K562 (cell line): ENCODE data around the gene PTPN1. TPM values are rescaled to one million over a fixed set of nuclear protein-coding genes. Genes with fewer than 3 reads are reported as not detected.

Experiments
- CCAR2 ChIP-seq: fragments of 200-400 bp; formaldehyde crosslinking; IDR thresholded peaks from 2 replicates; pipeline ENCODE4 v1.6.1; 2017; ENCODE audit warnings: mild to moderate bottlenecking, low read depth, low read length
- EP400 ChIP-seq: fragments of 450-650 bp; IDR thresholded peaks from 2 replicates; pipeline ENCODE4 v1.6.1; 2017; ENCODE audit warnings: antibody characterized with exemption, mild to moderate bottlenecking, moderate library complexity
- EZH2 ChIP-seq: IDR thresholded peaks from 2 replicates; pipeline ENCODE4 v1.6.1; 2012; ENCODE audit warnings: low read depth, mild to moderate bottlenecking, inconsistent platforms, low read length, borderline replicate concordance
- FOXA3 ChIP-seq, 2 experiments: fragments of 450-650 bp in 1 of 2; sonication (generic) in 1 of 2; formaldehyde crosslinking; IDR thresholded peaks in 1 of 2; conservative IDR thresholded peaks in 1 of 2; 2 replicates each; pipeline versions ENCODE4 v1.4.0 to v1.8.0; 2020 to 2022; ENCODE audit warnings: mild to moderate bottlenecking in 2 of 2, missing genetic modification reagents in 1 of 2
- HNRNPUL1 ChIP-seq: fragments of 200-400 bp; formaldehyde crosslinking; IDR thresholded peaks from 2 replicates; pipeline ENCODE4 v1.6.1; 2017; ENCODE audit warnings: low read length
- NFIX ChIP-seq: fragments of 250-450 bp; sonication (Bioruptor Pico); IDR thresholded peaks from 2 replicates; pipeline ENCODE4 v1.4.0; 2020; ENCODE audit warnings: low read depth, mild to moderate bottlenecking, moderate library complexity
- SIX5 ChIP-seq, 2 experiments: IDR thresholded peaks; 2 replicates each; pipeline ENCODE4 v1.6.1; 2011; ENCODE audit warnings: low read length in 2 of 2, borderline replicate concordance in 1 of 2, low read depth in 1 of 2, mild to moderate bottlenecking in 1 of 2, moderate library complexity in 1 of 2; ENCODE audit not compliant: insufficient read depth in 1 of 2
- SMARCC2 ChIP-seq: fragments of 450-650 bp; IDR thresholded peaks from 2 replicates; pipeline ENCODE4 v1.6.1; 2017; ENCODE audit warnings: antibody characterized with exemption, moderate library complexity, mild to moderate bottlenecking, low read depth
- TAL1 ChIP-seq: fragments of 450-650 bp; IDR thresholded peaks from 2 replicates; pipeline ENCODE4 v1.6.1; 2016; ENCODE audit warnings: mild to moderate bottlenecking
- THRAP3 ChIP-seq: fragments of 450-650 bp; IDR thresholded peaks from 2 replicates; pipeline ENCODE4 v1.6.1; 2016; ENCODE audit warnings: mild to moderate bottlenecking, inconsistent platforms, borderline replicate concordance
- ZBED1 ChIP-seq: IDR thresholded peaks from 2 replicates; pipeline ENCODE4 v1.6.1; 2014
- ZKSCAN1 ChIP-seq: fragments of 150-350 bp; IDR thresholded peaks from 2 replicates; pipeline ENCODE4 v1.6.1; 2016; ENCODE audit warnings: low read depth, low read length
- ZNF165 ChIP-seq: fragments of 250-450 bp; sonication (Bioruptor Pico); IDR thresholded peaks from 2 replicates; pipeline ENCODE4 v1.4.0; 2020; ENCODE audit warnings: borderline replicate concordance
- ZNF507 ChIP-seq: conservative IDR thresholded peaks from 2 replicates; pipeline ENCODE4 v1.6.1; 2017; ENCODE audit warnings: missing genetic modification characterization, missing compliant biosample characterization
- ZNF76 ChIP-seq: fragments of 250-450 bp; sonication (Bioruptor Pico); IDR thresholded peaks from 2 replicates; pipeline ENCODE4 v1.4.0; 2020; ENCODE audit warnings: mild to moderate bottlenecking, moderate library complexity, borderline replicate concordance
- ZNF79 ChIP-seq: fragments of 250-450 bp; sonication (Bioruptor Pico); IDR thresholded peaks from 2 replicates; pipeline ENCODE4 v1.4.0; 2020; ENCODE audit warnings: low read depth, mild to moderate bottlenecking, moderate library complexity
- ZSCAN29 ChIP-seq: fragments of 450-650 bp; IDR thresholded peaks from 2 replicates; pipeline ENCODE4 v1.6.1; 2017
- polyA plus RNA-seq, 8 experiments: library from polyadenylated mRNA; depleted of rRNA in 4 of 8; stranded (reverse) in 5 of 8; unstranded in 3 of 8; fragments of >200 nt; fragmentation: Nextera tagmentation in 2 of 8; fragmentation: Illumina TruSeq in 1 of 8; extraction: Ambion mirVana in 2 of 8; extraction: Trizol in 1 of 8; gene quantifications; 2 replicates each; pipeline versions ENCODE4 v1.2.1 to v1.2.3, GENCODE V29; 2011 to 2014; ENCODE audit warnings: inconsistent platforms in 1 of 8, missing spikeins in 1 of 8
- total RNA-seq, 7 experiments: library from RNA; depleted of rRNA in 6 of 7; stranded (reverse); fragments of >200 nt in 6 of 7; fragmentation: Illumina TruSeq in 2 of 7; extraction: Trizol in 2 of 7; gene quantifications; 2 replicates each; pipeline versions ENCODE4 v1.2.1 to v1.2.3, GENCODE V29; 2011 to 2021; ENCODE audit warnings: low replicate concordance in 1 of 7
- TF ChIP-seq, protein P1 (sequence below), 2 experiments: IDR thresholded peaks; 2 replicates each; pipeline ENCODE4 v1.6.1; 2011; ENCODE audit warnings: borderline replicate concordance in 1 of 2, control low read depth in 1 of 2, low read depth in 1 of 2, low read length in 1 of 2, mild to moderate bottlenecking in 1 of 2, mixed read lengths in 1 of 2, moderate library complexity in 1 of 2; ENCODE audit not compliant: insufficient read depth in 1 of 2, insufficient read length in 1 of 2, poor library complexity in 1 of 2, severe bottlenecking in 1 of 2; ENCODE audit errors: extremely low read depth in 1 of 2
- TF ChIP-seq, protein P2 (sequence below), 2 experiments: fragments of 450-650 bp in 1 of 2; IDR thresholded peaks; 2 replicates each; pipeline ENCODE4 v1.6.1; 2011 to 2017; ENCODE audit warnings: low read depth in 2 of 2, antibody characterized with exemption in 1 of 2, borderline replicate concordance in 1 of 2, low read length in 1 of 2, mild to moderate bottlenecking in 1 of 2, mixed read lengths in 1 of 2; ENCODE audit not compliant: control insufficient read depth in 1 of 2
- TF ChIP-seq, protein P3 (sequence below): fragments of 450-650 bp; IDR thresholded peaks from 2 replicates; pipeline ENCODE4 v1.6.1; 2016; ENCODE audit warnings: borderline replicate concordance
- TF ChIP-seq, protein P4 (sequence below): sonication (generic); formaldehyde crosslinking; IDR thresholded peaks from 2 replicates; pipeline ENCODE4 v1.8.0; 2023; ENCODE audit warnings: mild to moderate bottlenecking, missing genetic modification reagents

Gene PTPN1
- total and polyA plus RNA-seq, 9 of the 15 experiments (the other 6 are each of a cell fraction or from before 2014, with no cell fraction given), result 11.0 to 85.3 (median 54.0) TPM

DNA sequence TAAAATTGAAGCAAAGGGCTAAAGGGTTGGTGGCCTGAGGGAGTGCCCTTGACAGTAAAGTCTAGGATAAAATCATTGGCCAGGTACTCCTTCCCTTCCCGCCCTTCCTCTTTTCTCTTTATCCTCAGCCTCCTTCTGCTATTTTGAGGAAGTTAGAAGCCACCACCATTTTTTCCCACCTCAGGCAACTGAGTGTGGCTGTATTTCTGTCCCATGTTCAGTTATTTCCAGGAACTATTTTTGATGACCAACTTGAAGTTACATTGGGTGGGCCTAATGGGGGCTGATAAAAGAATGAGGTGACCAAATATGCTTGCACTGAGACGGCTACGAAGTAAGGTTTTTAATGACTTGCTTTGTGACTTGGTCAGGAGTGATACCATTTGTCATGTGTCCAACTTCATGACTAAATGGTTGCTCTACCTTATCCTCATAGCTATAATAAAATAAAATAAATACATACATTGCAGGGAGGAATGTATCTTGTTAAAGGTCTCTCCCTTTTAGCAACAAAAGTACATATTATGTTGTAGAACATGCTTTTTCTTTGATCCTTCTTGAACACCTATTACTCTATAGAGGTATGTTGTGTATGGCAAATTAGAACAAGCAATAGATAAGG, 12.0 kb downstream of the PTPN1 start (continued):
- TF ChIP-seq FOXA3 (CRISPR knock-in tag; conservative IDR thresholded peaks at IDR 0.05 in 1 of 2, IDR thresholded peaks at IDR 0.05 in 1 of 2) (no peak), ZSCAN29 (no peak), EZH2 (no peak), ZNF76 (CRISPR knock-in tag) (0 out of 2 replicates have a peak, but pooled peaks have one; percentile 28), ZBED1 (0 out of 2 replicates have a peak, but pooled peaks have one; percentile 38), NFIX (CRISPR knock-in tag) (no peak), SMARCC2 (no peak; the same call in 1 of the 2 replicates), ZNF165 (CRISPR knock-in tag) (no peak), CCAR2 (no peak), TAL1 (peak; percentile 20; the same call in 1 of the 2 replicates), ZKSCAN1 (no peak), HNRNPUL1 (no peak), EP400 (no peak), THRAP3 (no peak), SIX5 (IDR thresholded peaks at IDR 0.05; ENCODE audit: borderline replicate concordance in 1 of 2, insufficient read depth in 1 of 2, low read depth in 1 of 2, low read length in 2 of 2) (no peak), ZNF79 (CRISPR knock-in tag) (no peak), ZNF507 (tag) (no peak)
- TF ChIP-seq, protein P1, sequence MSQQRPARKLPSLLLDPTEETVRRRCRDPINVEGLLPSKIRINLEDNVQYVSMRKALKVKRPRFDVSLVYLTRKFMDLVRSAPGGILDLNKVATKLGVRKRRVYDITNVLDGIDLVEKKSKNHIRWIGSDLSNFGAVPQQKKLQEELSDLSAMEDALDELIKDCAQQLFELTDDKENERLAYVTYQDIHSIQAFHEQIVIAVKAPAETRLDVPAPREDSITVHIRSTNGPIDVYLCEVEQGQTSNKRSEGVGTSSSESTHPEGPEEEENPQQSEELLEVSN (IDR thresholded peaks at IDR 0.05; ENCODE audit: borderline replicate concordance in 1 of 2, extremely low read depth in 1 of 2, insufficient read depth in 1 of 2, insufficient read length in 1 of 2, low read depth in 1 of 2, low read length in 1 of 2, poor library complexity in 1 of 2, severe bottlenecking in 1 of 2), result peak; percentile 38 to 61
- TF ChIP-seq, protein P2, sequence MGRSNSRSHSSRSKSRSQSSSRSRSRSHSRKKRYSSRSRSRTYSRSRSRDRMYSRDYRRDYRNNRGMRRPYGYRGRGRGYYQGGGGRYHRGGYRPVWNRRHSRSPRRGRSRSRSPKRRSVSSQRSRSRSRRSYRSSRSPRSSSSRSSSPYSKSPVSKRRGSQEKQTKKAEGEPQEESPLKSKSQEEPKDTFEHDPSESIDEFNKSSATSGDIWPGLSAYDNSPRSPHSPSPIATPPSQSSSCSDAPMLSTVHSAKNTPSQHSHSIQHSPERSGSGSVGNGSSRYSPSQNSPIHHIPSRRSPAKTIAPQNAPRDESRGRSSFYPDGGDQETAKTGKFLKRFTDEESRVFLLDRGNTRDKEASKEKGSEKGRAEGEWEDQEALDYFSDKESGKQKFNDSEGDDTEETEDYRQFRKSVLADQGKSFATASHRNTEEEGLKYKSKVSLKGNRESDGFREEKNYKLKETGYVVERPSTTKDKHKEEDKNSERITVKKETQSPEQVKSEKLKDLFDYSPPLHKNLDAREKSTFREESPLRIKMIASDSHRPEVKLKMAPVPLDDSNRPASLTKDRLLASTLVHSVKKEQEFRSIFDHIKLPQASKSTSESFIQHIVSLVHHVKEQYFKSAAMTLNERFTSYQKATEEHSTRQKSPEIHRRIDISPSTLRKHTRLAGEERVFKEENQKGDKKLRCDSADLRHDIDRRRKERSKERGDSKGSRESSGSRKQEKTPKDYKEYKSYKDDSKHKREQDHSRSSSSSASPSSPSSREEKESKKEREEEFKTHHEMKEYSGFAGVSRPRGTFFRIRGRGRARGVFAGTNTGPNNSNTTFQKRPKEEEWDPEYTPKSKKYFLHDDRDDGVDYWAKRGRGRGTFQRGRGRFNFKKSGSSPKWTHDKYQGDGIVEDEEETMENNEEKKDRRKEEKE (IDR thresholded peaks at IDR 0.05; ENCODE audit: borderline replicate concordance in 1 of 2, control insufficient read depth in 1 of 2, low read depth in 2 of 2, low read length in 1 of 2), result no peak
- TF ChIP-seq, protein P3, sequence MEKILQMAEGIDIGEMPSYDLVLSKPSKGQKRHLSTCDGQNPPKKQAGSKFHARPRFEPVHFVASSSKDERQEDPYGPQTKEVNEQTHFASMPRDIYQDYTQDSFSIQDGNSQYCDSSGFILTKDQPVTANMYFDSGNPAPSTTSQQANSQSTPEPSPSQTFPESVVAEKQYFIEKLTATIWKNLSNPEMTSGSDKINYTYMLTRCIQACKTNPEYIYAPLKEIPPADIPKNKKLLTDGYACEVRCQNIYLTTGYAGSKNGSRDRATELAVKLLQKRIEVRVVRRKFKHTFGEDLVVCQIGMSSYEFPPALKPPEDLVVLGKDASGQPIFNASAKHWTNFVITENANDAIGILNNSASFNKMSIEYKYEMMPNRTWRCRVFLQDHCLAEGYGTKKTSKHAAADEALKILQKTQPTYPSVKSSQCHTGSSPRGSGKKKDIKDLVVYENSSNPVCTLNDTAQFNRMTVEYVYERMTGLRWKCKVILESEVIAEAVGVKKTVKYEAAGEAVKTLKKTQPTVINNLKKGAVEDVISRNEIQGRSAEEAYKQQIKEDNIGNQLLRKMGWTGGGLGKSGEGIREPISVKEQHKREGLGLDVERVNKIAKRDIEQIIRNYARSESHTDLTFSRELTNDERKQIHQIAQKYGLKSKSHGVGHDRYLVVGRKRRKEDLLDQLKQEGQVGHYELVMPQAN, result no peak
- TF ChIP-seq, protein P4, sequence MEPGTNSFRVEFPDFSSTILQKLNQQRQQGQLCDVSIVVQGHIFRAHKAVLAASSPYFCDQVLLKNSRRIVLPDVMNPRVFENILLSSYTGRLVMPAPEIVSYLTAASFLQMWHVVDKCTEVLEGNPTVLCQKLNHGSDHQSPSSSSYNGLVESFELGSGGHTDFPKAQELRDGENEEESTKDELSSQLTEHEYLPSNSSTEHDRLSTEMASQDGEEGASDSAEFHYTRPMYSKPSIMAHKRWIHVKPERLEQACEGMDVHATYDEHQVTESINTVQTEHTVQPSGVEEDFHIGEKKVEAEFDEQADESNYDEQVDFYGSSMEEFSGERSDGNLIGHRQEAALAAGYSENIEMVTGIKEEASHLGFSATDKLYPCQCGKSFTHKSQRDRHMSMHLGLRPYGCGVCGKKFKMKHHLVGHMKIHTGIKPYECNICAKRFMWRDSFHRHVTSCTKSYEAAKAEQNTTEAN (CRISPR knock-in tag), result no peak
